Measurements from ENCODE around the gene FGF7.

Gene FGF7

DNA sequence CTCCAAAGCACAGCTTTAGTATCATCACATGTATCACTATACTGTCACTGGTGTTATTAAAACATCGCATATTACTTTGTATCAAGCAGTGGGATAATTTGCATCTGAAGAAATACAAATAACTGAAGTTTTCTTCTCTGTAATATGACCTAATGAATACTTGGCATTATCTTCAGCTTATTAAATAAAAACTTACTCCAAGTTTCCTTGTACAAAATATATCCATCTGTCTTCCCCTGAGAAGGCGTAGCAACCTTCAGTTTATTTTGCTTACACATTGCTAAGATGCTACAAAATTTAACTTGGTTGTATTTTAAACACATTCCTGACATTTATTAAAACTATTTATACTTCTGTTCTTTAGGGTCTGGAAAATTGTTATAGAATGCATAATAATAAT, 13.7 kb downstream of the FGF7 start:
- Histone ChIP-seq H3K27ac (ENCODE audit: low read length) (no peak overlapping the region), H3K36me3 (replicated peaks; ENCODE audit: insufficient read depth, low read length) (no peaks in the 10 kb centered on the region), H3K4me3 (ENCODE audit: low read length) (no peak overlapping the region), H3K9me3 (replicated peaks; ENCODE audit: insufficient read depth, low read length) (no peaks in the 10 kb centered on the region), H2AFZ (ENCODE audit: low read length) (no peak overlapping the region), H3K27me3 (replicated peaks; ENCODE audit: insufficient read depth, low read length) (no peaks in the 10 kb centered on the region), H4K20me1 (ENCODE audit: insufficient read depth, low read length) (no peaks in the 10 kb centered on the region), H3F3A (ENCODE audit: insufficient read depth, low read length) (0 out of 2 replicates have a peak, but pooled peaks cover 4% of the 10 kb centered on the region), H3K79me2 (ENCODE audit: low read length) (no peaks in the 10 kb centered on the region), H3K4me2 (ENCODE audit: low read depth, low read length) (no peak overlapping the region), H3K9ac (ENCODE audit: low read length) (no peak overlapping the region), H3K4me1 (ENCODE audit: low read length) (peaks cover 36% of the 10 kb centered on the region), H3K9me2 (replicated peaks; ENCODE audit: insufficient read depth, low read length) (no peaks in the 10 kb centered on the region)
- no peak for DNase-seq
- TF ChIP-seq, protein P1, sequence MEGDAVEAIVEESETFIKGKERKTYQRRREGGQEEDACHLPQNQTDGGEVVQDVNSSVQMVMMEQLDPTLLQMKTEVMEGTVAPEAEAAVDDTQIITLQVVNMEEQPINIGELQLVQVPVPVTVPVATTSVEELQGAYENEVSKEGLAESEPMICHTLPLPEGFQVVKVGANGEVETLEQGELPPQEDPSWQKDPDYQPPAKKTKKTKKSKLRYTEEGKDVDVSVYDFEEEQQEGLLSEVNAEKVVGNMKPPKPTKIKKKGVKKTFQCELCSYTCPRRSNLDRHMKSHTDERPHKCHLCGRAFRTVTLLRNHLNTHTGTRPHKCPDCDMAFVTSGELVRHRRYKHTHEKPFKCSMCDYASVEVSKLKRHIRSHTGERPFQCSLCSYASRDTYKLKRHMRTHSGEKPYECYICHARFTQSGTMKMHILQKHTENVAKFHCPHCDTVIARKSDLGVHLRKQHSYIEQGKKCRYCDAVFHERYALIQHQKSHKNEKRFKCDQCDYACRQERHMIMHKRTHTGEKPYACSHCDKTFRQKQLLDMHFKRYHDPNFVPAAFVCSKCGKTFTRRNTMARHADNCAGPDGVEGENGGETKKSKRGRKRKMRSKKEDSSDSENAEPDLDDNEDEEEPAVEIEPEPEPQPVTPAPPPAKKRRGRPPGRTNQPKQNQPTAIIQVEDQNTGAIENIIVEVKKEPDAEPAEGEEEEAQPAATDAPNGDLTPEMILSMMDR (IDR thresholded peaks at IDR 0.05; ENCODE audit: low read length), result no peak
- TF ChIP-seq EZH2phosphoT487 (IDR thresholded peaks at IDR 0.05; ENCODE audit: low read length) (no peak), EZH2 (optimal IDR thresholded peaks at IDR 0.05; ENCODE audit: low read depth, low read length) (no peak)

DNA sequence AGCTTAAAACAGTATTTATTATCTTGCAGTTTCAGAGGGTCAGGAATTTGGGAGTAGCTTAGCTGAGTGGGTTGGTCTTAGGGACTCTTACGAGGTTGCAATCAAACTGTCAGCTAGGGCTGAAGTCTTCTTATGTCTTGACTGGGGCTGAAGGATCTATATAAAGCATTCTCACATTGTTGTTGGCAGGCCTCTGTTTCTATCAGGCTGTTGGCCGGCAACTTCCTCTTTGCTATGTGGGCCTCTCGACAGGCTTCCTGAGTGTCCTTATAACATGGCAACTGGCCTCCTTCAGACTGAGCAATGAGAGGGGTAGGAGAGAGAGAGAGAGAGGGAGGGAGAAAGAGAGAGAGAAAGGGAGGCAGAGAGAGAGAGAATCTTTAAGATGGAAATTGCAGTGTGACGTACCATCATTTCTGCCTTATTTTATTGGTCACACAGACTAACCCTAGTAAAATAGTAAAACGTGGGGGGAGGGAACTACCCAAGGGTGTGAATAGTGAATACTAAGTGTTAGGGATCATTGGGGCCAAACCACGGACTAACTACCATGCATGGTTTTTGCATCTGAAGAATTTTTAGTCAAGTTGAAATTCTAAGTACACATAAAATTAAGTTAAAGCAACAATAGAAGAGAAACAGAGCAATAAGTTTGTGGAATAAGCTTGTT, 16.1 kb downstream of the FGF7 start:
- DNase-seq, result peak; percentile 69
- H3K9ac ChIP-seq (ENCODE audit: low read length), result no peak overlapping the region
- no peaks in the 10 kb centered on the region for H3K9me3 ChIP-seq (replicated peaks; ENCODE audit: insufficient read depth, low read length)
- H3K4me1 ChIP-seq (ENCODE audit: low read length), result peaks cover 36% of the 10 kb centered on the region
- no peaks in the 10 kb centered on the region for H4K20me1 ChIP-seq (ENCODE audit: insufficient read depth, low read length)
- peak overlapping the region; percentile 36; the same call in 1 of the 2 replicates for H3K27ac ChIP-seq (ENCODE audit: low read length)
- H3K36me3 ChIP-seq (replicated peaks; ENCODE audit: insufficient read depth, low read length), result no peaks in the 10 kb centered on the region
- H3F3A ChIP-seq (ENCODE audit: insufficient read depth, low read length), result 0 out of 2 replicates have a peak, but pooled peaks cover 4% of the 10 kb centered on the region
- H3K27me3 ChIP-seq (replicated peaks; ENCODE audit: insufficient read depth, low read length), result no peaks in the 10 kb centered on the region
- H2AFZ ChIP-seq (ENCODE audit: low read length), result peak overlapping the region; percentile 83
- no peaks in the 10 kb centered on the region for H3K79me2 ChIP-seq (ENCODE audit: low read length)
- H3K4me2 ChIP-seq (ENCODE audit: low read depth, low read length), result peak overlapping the region; percentile 43
- TF ChIP-seq EZH2phosphoT487 (IDR thresholded peaks at IDR 0.05; ENCODE audit: low read length), result no peak
- TF ChIP-seq EZH2 (optimal IDR thresholded peaks at IDR 0.05; ENCODE audit: low read depth, low read length), result no peak
- TF ChIP-seq, protein P1 (IDR thresholded peaks at IDR 0.05; ENCODE audit: low read length), result no peak
- H3K4me3 ChIP-seq (ENCODE audit: low read length), result no peak overlapping the region
- H3K9me2 ChIP-seq (replicated peaks; ENCODE audit: insufficient read depth, low read length), result no peaks in the 10 kb centered on the region

DNA sequence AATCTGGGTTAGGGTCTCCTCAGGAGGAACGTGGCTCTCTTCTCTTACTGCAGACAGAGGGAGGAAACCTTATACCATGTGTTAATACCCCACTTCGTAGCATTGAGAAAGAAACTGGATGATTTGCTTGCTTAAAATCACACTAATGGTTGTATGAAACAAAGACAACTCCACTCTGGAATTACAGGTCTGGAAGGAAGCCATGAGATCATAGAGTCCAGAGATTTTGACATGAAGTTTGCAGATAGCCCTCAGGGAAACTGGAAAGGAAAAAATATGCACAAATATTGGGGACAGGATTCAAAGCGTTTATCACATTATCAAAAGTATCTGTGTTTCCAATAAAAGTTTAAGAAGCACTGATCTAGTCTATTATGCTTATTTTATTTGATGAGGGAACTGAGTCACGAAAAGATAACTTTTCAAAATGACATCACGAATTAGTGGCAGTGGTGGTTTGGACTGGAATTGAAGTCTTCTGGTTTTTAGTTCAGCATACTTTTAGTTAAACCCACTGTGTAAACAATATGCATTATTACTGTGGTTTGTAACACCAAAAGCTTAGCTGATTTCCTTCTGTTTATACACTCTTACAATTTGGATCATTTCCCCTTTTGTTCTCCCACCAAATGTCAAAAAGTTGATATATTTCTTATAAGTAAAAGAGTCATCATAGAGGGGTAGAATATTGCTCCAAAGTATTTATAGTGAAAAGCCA, 16.8 kb downstream of the FGF7 start:
- no peak overlapping the region for H3K27ac ChIP-seq (ENCODE audit: low read length)

More for the DNA sequence above, 16.8 kb downstream of the FGF7 start:
- Histone ChIP-seq H3K4me3 (ENCODE audit: low read length) (no peak overlapping the region), H3K4me2 (ENCODE audit: low read depth, low read length) (no peak overlapping the region), H3K4me1 (ENCODE audit: low read length) (peaks cover 36% of the 10 kb centered on the region), H3K9me3 (replicated peaks; ENCODE audit: insufficient read depth, low read length) (no peaks in the 10 kb centered on the region), H3K36me3 (replicated peaks; ENCODE audit: insufficient read depth, low read length) (no peaks in the 10 kb centered on the region), H3K9me2 (replicated peaks; ENCODE audit: insufficient read depth, low read length) (no peaks in the 10 kb centered on the region), H3K9ac (ENCODE audit: low read length) (no peak overlapping the region), H3K27me3 (replicated peaks; ENCODE audit: insufficient read depth, low read length) (no peaks in the 10 kb centered on the region), H4K20me1 (ENCODE audit: insufficient read depth, low read length) (no peaks in the 10 kb centered on the region), H3K79me2 (ENCODE audit: low read length) (no peaks in the 10 kb centered on the region), H3F3A (ENCODE audit: insufficient read depth, low read length) (0 out of 2 replicates have a peak, but pooled peaks cover 4% of the 10 kb centered on the region), H2AFZ (ENCODE audit: low read length) (peak overlapping the region; percentile 83)
- DNase-seq, result no peak
- TF ChIP-seq, protein P1 (IDR thresholded peaks at IDR 0.05; ENCODE audit: low read length), result no peak
- TF ChIP-seq EZH2phosphoT487 (IDR thresholded peaks at IDR 0.05; ENCODE audit: low read length), result no peak

Data from MM.1S (cell line).